Bronchus fibroblast of lung (primary cell): Measurements from ENCODE around the gene MYOZ1. TPM values are rescaled to one million over a fixed set of nuclear protein-coding genes. Genes with fewer than 3 reads are reported as not detected.

Experiments
- total RNA-seq: library from RNA; depleted of rRNA; stranded (reverse); fragments of >200 nt; gene quantifications from 2 replicates; pipeline ENCODE4 v1.2.3, GENCODE V29; 2015

The MYOZ1 gene, protein sequence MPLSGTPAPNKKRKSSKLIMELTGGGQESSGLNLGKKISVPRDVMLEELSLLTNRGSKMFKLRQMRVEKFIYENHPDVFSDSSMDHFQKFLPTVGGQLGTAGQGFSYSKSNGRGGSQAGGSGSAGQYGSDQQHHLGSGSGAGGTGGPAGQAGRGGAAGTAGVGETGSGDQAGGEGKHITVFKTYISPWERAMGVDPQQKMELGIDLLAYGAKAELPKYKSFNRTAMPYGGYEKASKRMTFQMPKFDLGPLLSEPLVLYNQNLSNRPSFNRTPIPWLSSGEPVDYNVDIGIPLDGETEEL
- 0.15 TPM in 1 of 2 replicates, not detected in the other for total RNA-seq

DNA sequence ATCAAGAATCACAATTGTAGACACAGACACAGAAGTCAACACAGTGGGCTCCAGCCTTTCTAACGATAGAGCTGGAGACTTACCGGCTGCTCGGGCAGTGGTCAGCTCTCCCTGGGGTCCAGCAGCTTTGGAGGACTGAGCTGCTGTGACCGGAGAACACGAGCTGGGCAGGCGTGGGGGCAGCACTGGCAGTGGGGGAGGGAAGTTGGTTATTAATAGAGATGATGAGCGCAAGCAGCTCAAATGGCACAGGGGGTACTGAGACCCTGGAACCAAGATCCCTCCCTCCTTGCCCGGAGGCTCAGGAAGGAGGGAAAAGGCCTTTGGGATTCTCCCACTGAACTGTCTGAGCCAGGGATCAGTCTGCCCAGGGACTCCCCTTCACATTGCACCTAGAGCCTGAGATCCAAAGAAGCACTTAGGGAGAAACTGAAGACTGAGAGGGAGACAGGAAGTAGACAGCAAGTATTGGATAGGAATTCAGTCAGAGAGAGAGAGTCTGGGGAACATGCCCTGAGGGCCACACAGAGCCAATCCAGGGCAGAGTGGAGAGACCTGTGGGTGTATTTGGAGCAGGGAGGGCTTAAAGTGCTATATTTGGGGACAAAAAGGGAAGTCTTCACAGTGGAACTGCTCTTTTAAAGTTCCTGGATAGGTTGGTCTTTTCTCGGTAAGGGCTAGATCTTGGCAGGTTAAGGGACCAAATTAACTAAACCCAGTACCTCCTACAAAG, at the start of gene MYOZ1:
Gene MYOZ1 (minus strand): TSS at position 147 of the 733 bp plus-strand sequence. CDS start 1,457 bp downstream, outside the sequence.

DNA sequence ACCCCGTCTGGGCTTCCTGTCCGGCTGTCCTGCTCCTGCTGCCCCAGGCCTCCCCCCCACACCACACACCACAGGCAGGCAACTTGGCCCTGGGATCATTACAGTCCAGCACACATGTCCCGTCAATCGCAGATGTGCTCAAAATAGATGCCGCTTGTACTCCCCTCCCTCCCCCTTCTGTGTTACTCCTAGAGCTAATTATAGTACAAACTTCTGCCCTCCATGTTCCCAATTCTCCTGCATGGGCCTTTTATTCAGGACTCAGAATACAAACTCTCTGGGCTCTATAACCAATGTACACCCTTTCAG, 14.7 kb upstream of the MYOZ1 start, which contains the start of gene SYNPO2L:
Gene SYNPO2L (minus strand): TSS at position 40 of the 309 bp plus-strand sequence. CDS start 107 bp downstream, outside the sequence.

DNA sequence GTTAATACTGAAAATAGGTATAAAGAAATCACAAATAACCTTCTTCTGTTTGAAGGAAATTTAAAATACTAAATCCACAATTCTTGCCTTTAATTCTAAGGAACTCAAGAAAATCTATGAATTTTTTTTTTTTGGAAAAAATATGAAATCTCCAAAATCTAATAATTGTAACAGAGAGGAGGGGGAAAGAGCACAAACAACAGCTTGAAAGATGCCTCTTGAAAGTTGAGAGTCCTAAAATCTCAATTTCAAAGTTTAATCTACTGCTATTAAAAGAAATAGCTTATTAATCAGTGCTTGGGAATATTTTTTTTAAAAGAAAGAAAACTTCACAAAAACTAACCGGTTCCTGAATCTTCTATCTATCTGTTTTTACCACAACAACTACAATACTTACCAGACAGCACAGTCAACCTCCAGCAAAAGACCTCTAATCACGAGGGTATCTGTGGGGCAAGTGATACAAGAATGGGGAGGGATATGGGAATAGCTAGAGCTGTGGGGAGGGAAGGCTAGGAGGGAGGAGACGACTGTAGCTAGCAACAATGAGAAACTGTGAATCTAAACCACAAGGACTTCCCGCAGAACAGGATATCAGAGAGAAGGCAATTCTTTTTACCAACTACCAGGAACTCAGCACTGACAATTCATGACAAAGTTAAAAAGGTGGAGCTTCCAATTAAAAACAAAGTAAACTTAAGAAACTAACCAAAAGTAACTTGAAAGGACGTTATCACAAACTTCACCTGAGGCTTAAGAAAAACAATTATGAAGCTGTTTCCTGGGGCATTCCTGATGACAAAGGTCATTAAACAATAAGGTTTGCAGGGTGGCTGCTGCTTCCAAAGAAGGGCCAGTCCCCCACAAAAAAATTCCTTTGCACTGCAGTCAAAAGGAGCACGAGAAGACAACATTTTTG, 50.1 kb downstream of the MYOZ1 start, which contains the start of gene USP54:
Gene USP54 (minus strand): TSS at position 462 of the 919 bp plus-strand sequence. CDS start 15,684 bp downstream, outside the sequence.

Other genes with a start within 250 kb of the MYOZ1 start
- 98.1 and 107 TPM in 2 replicates for gene ANXA7, start 227.4 kb downstream of the MYOZ1 start, total RNA-seq
- gene MSS51, start 207.9 kb downstream of the MYOZ1 start, total RNA-seq: 0.15 and 0.50 TPM in 2 replicates
- gene PPP3CB, start 145.4 kb downstream of the MYOZ1 start, total RNA-seq: 14.9 and 16.5 TPM in 2 replicates
- gene USP54, start 50.1 kb downstream of the MYOZ1 start, total RNA-seq: 3.7 and 4.4 TPM in 2 replicates
- gene SYNPO2L, start 14.6 kb upstream of the MYOZ1 start, total RNA-seq: under 0.01 TPM in 1 of 2 replicates, not detected in the other
- gene AGAP5, start 56.6 kb upstream of the MYOZ1 start, total RNA-seq: 2.5 TPM in 2 replicates
- 62.7 and 70.6 TPM in 2 replicates for gene SEC24C, start 102.9 kb upstream of the MYOZ1 start, total RNA-seq
- 40.7 and 47.4 TPM in 2 replicates for gene CHCHD1, start 140.6 kb upstream of the MYOZ1 start, total RNA-seq
- 40.1 and 45.7 TPM in 2 replicates for gene ZSWIM8, start 144.1 kb upstream of the MYOZ1 start, total RNA-seq
- gene NDST2, start 170.1 kb upstream of the MYOZ1 start, total RNA-seq: 13.1 and 21.9 TPM in 2 replicates
- gene CAMK2G, start 233.1 kb upstream of the MYOZ1 start, total RNA-seq: 12.8 and 17.2 TPM in 2 replicates